T-helper 1 cell treated with Interleukin-12 subunit alpha and Interleukin-12 subunit beta and Interleukin-4 antibody, amounts not matched to agents 30 μg/mL and 1 μg/mL, for 36 hours (primary cell): ENCODE measurements around the gene SPATS2.
A peak's percentile ranks its signal among the peaks of the same experiment; 100 is the strongest.

Experiments
- H3K27ac Mint-ChIP-seq: one replicate; pipeline ENCODE4 v1.8.0; 2021; ENCODE audit warnings: mild to moderate bottlenecking, mixed read lengths
- H3K27me3 Mint-ChIP-seq: one replicate; pipeline ENCODE4 v1.8.0; 2021; ENCODE audit warnings: low read depth, mixed read lengths
- H3K36me3 Mint-ChIP-seq: one replicate; pipeline ENCODE4 v1.8.0; 2021; ENCODE audit warnings: low read depth, mixed read lengths
- H3K4me1 Mint-ChIP-seq: one replicate; pipeline ENCODE4 v1.8.0; 2021; ENCODE audit warnings: low read depth, mixed read lengths
- H3K4me3 Mint-ChIP-seq: one replicate; pipeline ENCODE4 v1.8.0; 2021; ENCODE audit warnings: mild to moderate bottlenecking, moderate library complexity, mixed read lengths
- H3K9me3 Mint-ChIP-seq: one replicate; pipeline ENCODE4 v1.8.0; 2021; ENCODE audit warnings: mixed read lengths

Gene SPATS2

GRCh38 chr12:49534731-49535278, 167.5 kb downstream of the SPATS2 start:
- Mint-ChIP-seq H3K4me3 (no peak overlapping the region), H3K36me3 (no peaks in the 10 kb centered on the region), H3K4me1 (peaks cover 2% of the 10 kb centered on the region)

GRCh38 chr12:49535921-49536525, 168.8 kb downstream of the SPATS2 start:
- H3K4me1 Mint-ChIP-seq: peaks cover 4% of the 10 kb centered on the region
- no peak overlapping the region for H3K4me3 Mint-ChIP-seq
- no peaks in the 10 kb centered on the region for H3K36me3 Mint-ChIP-seq
- peaks cover 51% of the 10 kb centered on the region for H3K27me3 Mint-ChIP-seq
- no peaks in the 10 kb centered on the region for H3K9me3 Mint-ChIP-seq
- no peak overlapping the region for H3K27ac Mint-ChIP-seq

More at GRCh38 chr12:49534731-49535278, 167.5 kb downstream of the SPATS2 start:
- no peak overlapping the region for H3K27ac Mint-ChIP-seq
- no peaks in the 10 kb centered on the region for H3K9me3 Mint-ChIP-seq
- H3K27me3 Mint-ChIP-seq: peaks cover 38% of the 10 kb centered on the region

GRCh38 chr12:49536526-49537071, 169.3 kb downstream of the SPATS2 start:
- Mint-ChIP-seq H3K4me3 (no peak overlapping the region), H3K9me3 (no peaks in the 10 kb centered on the region), H3K36me3 (no peaks in the 10 kb centered on the region), H3K27ac (no peak overlapping the region), H3K4me1 (peaks cover 4% of the 10 kb centered on the region), H3K27me3 (peaks cover 56% of the 10 kb centered on the region)

GRCh38 chr12:49537231-49537751, 170.0 kb downstream of the SPATS2 start:
- Mint-ChIP-seq H3K4me3 (peak overlapping the region; percentile 75), H3K36me3 (no peaks in the 10 kb centered on the region), H3K27ac (no peak overlapping the region), H3K9me3 (no peaks in the 10 kb centered on the region), H3K4me1 (peaks cover 4% of the 10 kb centered on the region), H3K27me3 (peaks cover 58% of the 10 kb centered on the region)

- no peak overlapping the region for H3K27ac Mint-ChIP-seq
These were observed 170.7 kb downstream of the SPATS2 start for GRCh38 chr12:49537752-49538509.

GRCh38 chr12:49538510-49539403, 171.5 kb downstream of the SPATS2 start, which contains the start of gene KCNH3:
Gene KCNH3, plus strand, starts transcription at chr12:49539030. Its CDS starts 387 bp downstream, at chr12:49539417.
- Mint-ChIP-seq H3K9me3 (no peaks in the 10 kb centered on the region), H3K27me3 (peaks cover 60% of the 10 kb centered on the region), H3K4me1 (peaks cover 7% of the 10 kb centered on the region)

More at GRCh38 chr12:49537752-49538509, 170.7 kb downstream of the SPATS2 start:
- H3K4me1 Mint-ChIP-seq: peaks cover 4% of the 10 kb centered on the region
- H3K36me3 Mint-ChIP-seq: no peaks in the 10 kb centered on the region
- peaks cover 60% of the 10 kb centered on the region for H3K27me3 Mint-ChIP-seq
- peak overlapping the region; percentile 75 for H3K4me3 Mint-ChIP-seq
- H3K9me3 Mint-ChIP-seq: no peaks in the 10 kb centered on the region

GRCh38 chr12:49539406-49540228, 172.4 kb downstream of the SPATS2 start:
- no peaks in the 10 kb centered on the region for H3K9me3 Mint-ChIP-seq
- peaks cover 62% of the 10 kb centered on the region for H3K27me3 Mint-ChIP-seq
- H3K27ac Mint-ChIP-seq: no peak overlapping the region
- no peaks in the 10 kb centered on the region for H3K36me3 Mint-ChIP-seq
- H3K4me1 Mint-ChIP-seq: peaks cover 7% of the 10 kb centered on the region
- H3K4me3 Mint-ChIP-seq: peak overlapping the region; percentile 75

More at GRCh38 chr12:49538510-49539403, 171.5 kb downstream of the SPATS2 start, which contains the start of gene KCNH3:
- no peaks in the 10 kb centered on the region for H3K36me3 Mint-ChIP-seq
- H3K4me3 Mint-ChIP-seq: peak within 1 kb of the TSS; percentile 67
- no peak within 1 kb of the TSS for H3K27ac Mint-ChIP-seq

- peaks cover 62% of the 10 kb centered on the region for H3K27me3 Mint-ChIP-seq
- peak overlapping the region; percentile 52 for H3K27ac Mint-ChIP-seq
- no peaks in the 10 kb centered on the region for H3K9me3 Mint-ChIP-seq
These were observed 173.2 kb downstream of the SPATS2 start for GRCh38 chr12:49540229-49541139.

GRCh38 chr12:49541140-49541861, 174.0 kb downstream of the SPATS2 start:
- Mint-ChIP-seq H3K4me1 (peaks cover 7% of the 10 kb centered on the region), H3K9me3 (no peaks in the 10 kb centered on the region), H3K27me3 (peaks cover 59% of the 10 kb centered on the region), H3K36me3 (no peaks in the 10 kb centered on the region), H3K4me3 (no peak overlapping the region), H3K27ac (peak overlapping the region; percentile 38)

More at GRCh38 chr12:49540229-49541139, 173.2 kb downstream of the SPATS2 start:
- peaks cover 7% of the 10 kb centered on the region for H3K4me1 Mint-ChIP-seq
- H3K36me3 Mint-ChIP-seq: no peaks in the 10 kb centered on the region
- peak overlapping the region; percentile 75 for H3K4me3 Mint-ChIP-seq

- no peak overlapping the region for H3K27ac Mint-ChIP-seq
- H3K9me3 Mint-ChIP-seq: no peaks in the 10 kb centered on the region
- peaks cover 7% of the 10 kb centered on the region for H3K4me1 Mint-ChIP-seq
- no peak overlapping the region for H3K4me3 Mint-ChIP-seq
- peaks cover 52% of the 10 kb centered on the region for H3K27me3 Mint-ChIP-seq
- H3K36me3 Mint-ChIP-seq: no peaks in the 10 kb centered on the region
These were observed 174.7 kb downstream of the SPATS2 start for GRCh38 chr12:49541911-49542505.

GRCh38 chr12:49542592-49543160, 175.4 kb downstream of the SPATS2 start:
- no peaks in the 10 kb centered on the region for H3K36me3 Mint-ChIP-seq
- no peaks in the 10 kb centered on the region for H3K9me3 Mint-ChIP-seq
- peaks cover 5% of the 10 kb centered on the region for H3K4me1 Mint-ChIP-seq
- H3K27me3 Mint-ChIP-seq: peaks cover 45% of the 10 kb centered on the region
- H3K4me3 Mint-ChIP-seq: no peak overlapping the region
- no peak overlapping the region for H3K27ac Mint-ChIP-seq
